H9 (cell line): ENCODE data around the gene TPD52L1. TPM values are rescaled to one million over a fixed set of nuclear protein-coding genes. Genes with fewer than 3 reads are reported as not detected.

Source experiments
- DNase-seq: peaks from one replicate; pipeline ENCODE4 v3.0.0-alpha.2; 2017
- H2AFZ ChIP-seq: one replicate; pipeline ENCODE4 v1.6.1; 2013; ENCODE audit warnings: mild to moderate bottlenecking, low read length, control low read depth, moderate library complexity
- H2AK5ac ChIP-seq: 2 replicates; pipeline ENCODE4 v1.6.1; 2013; ENCODE audit warnings: low read length, control low read depth, mixed read lengths; ENCODE audit not compliant: insufficient read length
- H2BK120ac ChIP-seq: one replicate; pipeline ENCODE4 v1.6.1; 2013; ENCODE audit warnings: low read depth, mild to moderate bottlenecking, low read length, control low read depth, inconsistent platforms; ENCODE audit not compliant: poor library complexity, severe bottlenecking
- H2BK12ac ChIP-seq: 2 replicates; pipeline ENCODE4 v1.6.1; 2013; ENCODE audit warnings: low read length, control low read depth, mixed read lengths, low read depth; ENCODE audit not compliant: insufficient read length
- H2BK15ac ChIP-seq: 2 replicates; pipeline ENCODE4 v1.6.1; 2013; ENCODE audit warnings: low read depth, low read length, control low read depth
- H2BK20ac ChIP-seq: one replicate; pipeline ENCODE4 v1.6.1; 2013; ENCODE audit warnings: low read depth, mild to moderate bottlenecking, low read length, control low read depth, inconsistent platforms; ENCODE audit not compliant: poor library complexity, severe bottlenecking
- H2BK5ac ChIP-seq: 2 replicates; pipeline ENCODE4 v1.6.1; 2013; ENCODE audit warnings: low read length, control low read depth, mixed read lengths; ENCODE audit not compliant: insufficient read length
- H3K14ac ChIP-seq: 2 replicates; pipeline ENCODE4 v1.6.1; 2013; ENCODE audit warnings: low read length, control low read depth; ENCODE audit not compliant: insufficient read depth
- H3K18ac ChIP-seq: 2 replicates; pipeline ENCODE4 v1.6.1; 2013; ENCODE audit warnings: low read depth, mild to moderate bottlenecking, mixed read lengths, low read length, control low read depth; ENCODE audit not compliant: insufficient read length
- H3K23ac ChIP-seq: 2 replicates; pipeline ENCODE4 v1.6.1; 2013; ENCODE audit warnings: low read length, control low read depth, mixed read lengths, low read depth; ENCODE audit not compliant: insufficient read length
- H3K23me2 ChIP-seq: 2 replicates; pipeline ENCODE4 v1.6.1; 2013; ENCODE audit warnings: low read depth, mild to moderate bottlenecking, mixed read lengths, low read length, control low read depth; ENCODE audit not compliant: insufficient read length, poor library complexity, severe bottlenecking
- H3K27ac ChIP-seq: 2 replicates; pipeline ENCODE4 v1.5.1; 2013; ENCODE audit warnings: low read length, control low read depth, mixed read lengths, low read depth; ENCODE audit not compliant: insufficient read length
- H3K27me3 ChIP-seq: 2 replicates; pipeline ENCODE4 v1.6.1; 2013; ENCODE audit warnings: low read length, control low read depth, inconsistent platforms; ENCODE audit not compliant: insufficient read depth
- H3K4ac ChIP-seq: 2 replicates; pipeline ENCODE4 v1.6.1; 2013; ENCODE audit warnings: low read depth, mild to moderate bottlenecking, control low read depth, inconsistent platforms, low read length, moderate library complexity
- H3K4me1 ChIP-seq: 2 replicates; pipeline ENCODE4 v1.6.1; 2013; ENCODE audit warnings: low read length, control low read depth, inconsistent platforms; ENCODE audit not compliant: insufficient read depth
- H3K4me2 ChIP-seq: 2 replicates; pipeline ENCODE4 v1.6.1; 2013; ENCODE audit warnings: low read length, control low read depth, mixed read lengths; ENCODE audit not compliant: insufficient read length, insufficient read depth
- H3K56ac ChIP-seq: 2 replicates; pipeline ENCODE4 v1.6.1; 2013; ENCODE audit warnings: low read depth, mild to moderate bottlenecking, mixed read lengths, low read length, control low read depth; ENCODE audit not compliant: insufficient read length
- H3K79me1 ChIP-seq: 2 replicates; pipeline ENCODE4 v1.6.1; 2013; ENCODE audit warnings: low read depth, mild to moderate bottlenecking, moderate library complexity, low read length, control low read depth, inconsistent platforms; ENCODE audit not compliant: insufficient read depth, poor library complexity, severe bottlenecking
- H3K79me2 ChIP-seq: 2 replicates; pipeline ENCODE4 v1.6.1; 2013; ENCODE audit warnings: low read length, control low read depth, inconsistent platforms; ENCODE audit not compliant: insufficient read depth
- H3K9ac ChIP-seq: 2 replicates; pipeline ENCODE4 v1.6.1; 2013; ENCODE audit warnings: low read length, control low read depth, mixed read lengths; ENCODE audit not compliant: insufficient read length; ENCODE audit errors: extremely low read depth
- H3K9me3 ChIP-seq: one replicate; pipeline ENCODE4 v1.6.1; 2013; ENCODE audit warnings: low read depth, low read length, inconsistent platforms; ENCODE audit not compliant: control insufficient read depth
- H3T11ph ChIP-seq: one replicate; pipeline ENCODE4 v1.6.1; 2013; ENCODE audit warnings: mild to moderate bottlenecking, low read length, control low read depth, inconsistent platforms
- H4K20me1 ChIP-seq: one replicate; pipeline ENCODE4 v1.6.1; 2013; ENCODE audit not compliant: control insufficient read depth, insufficient read length, insufficient read depth
- H4K5ac ChIP-seq: 2 replicates; pipeline ENCODE4 v1.6.1; 2013; ENCODE audit warnings: low read depth, mild to moderate bottlenecking, mixed read lengths, low read length, control low read depth; ENCODE audit not compliant: insufficient read length
- H4K8ac ChIP-seq: replicated peaks from 2 replicates; pipeline ENCODE4 v1.6.1; 2013; ENCODE audit warnings: low read length, control low read depth, mixed read lengths, low read depth; ENCODE audit not compliant: insufficient read length
- H4K91ac ChIP-seq: 2 replicates; pipeline ENCODE4 v1.6.1; 2013; ENCODE audit warnings: low read depth, mild to moderate bottlenecking, moderate library complexity, mixed read lengths, low read length, control low read depth; ENCODE audit not compliant: insufficient read length
- H3K27ac Mint-ChIP-seq, 3 experiments: 2 replicates in 2 of 3; 3 replicates in 1 of 3; pipeline ENCODE4 v1.8.0; 2020 to 2021; ENCODE audit warnings: mixed read lengths in 3 of 3, mild to moderate bottlenecking in 1 of 3, moderate library complexity in 1 of 3
- H3K27me3 Mint-ChIP-seq: 2 replicates; pipeline ENCODE4 v1.8.0; 2021; ENCODE audit warnings: low read depth, mild to moderate bottlenecking, moderate library complexity, mixed read lengths
- H3K36me3 Mint-ChIP-seq, 3 experiments: 2 replicates in 2 of 3; 3 replicates in 1 of 3; pipeline ENCODE4 v1.8.0; 2020 to 2021; ENCODE audit warnings: low read depth in 3 of 3, mixed read lengths in 3 of 3; ENCODE audit not compliant: insufficient read depth in 1 of 3
- H3K4me1 Mint-ChIP-seq, 2 experiments: 2 replicates each; pipeline ENCODE4 v1.8.0; 2020; ENCODE audit warnings: mixed read lengths in 2 of 2
- H3K4me3 Mint-ChIP-seq, 2 experiments: 2 replicates in 1 of 2; 3 replicates in 1 of 2; pipeline ENCODE4 v1.8.0; 2020 to 2021; ENCODE audit warnings: mild to moderate bottlenecking in 2 of 2, mixed read lengths in 2 of 2, moderate library complexity in 1 of 2
- H3K9me3 Mint-ChIP-seq, 2 experiments: 2 replicates in 1 of 2; 3 replicates in 1 of 2; pipeline ENCODE4 v1.8.0; 2020; ENCODE audit warnings: mild to moderate bottlenecking in 2 of 2, mixed read lengths in 2 of 2, moderate library complexity in 1 of 2
- WGBS: extraction: QIAGEN DNeasy Blood & Tissue Kit; methylation state at CpG from one replicate; pipeline ENCODE4 v1.1.7; 2013; ENCODE audit warnings: missing lambda C conversion rate, low lambda C conversion rate, mixed read lengths; ENCODE audit not compliant: insufficient read length; ENCODE audit errors: extremely low coverage; 5-methylcytosine and 5-hydroxymethylcytosine counted together
- total RNA-seq: library from RNA; stranded (reverse); gene quantifications from 2 replicates; pipeline ENCODE4 v1.2.1, GENCODE V29; 2021
- TF ChIP-seq, protein P1 (sequence below): fragments of 200-600 bp; sonication (generic); conservative IDR thresholded peaks from 3 replicates; pipeline ENCODE4 v1.8.0; 2021; ENCODE audit warnings: antibody characterized with exemption, mild to moderate bottlenecking

Gene TPD52L1
- total RNA-seq, 1 experiment from 2014 or later, result 6.6 TPM

DNA sequence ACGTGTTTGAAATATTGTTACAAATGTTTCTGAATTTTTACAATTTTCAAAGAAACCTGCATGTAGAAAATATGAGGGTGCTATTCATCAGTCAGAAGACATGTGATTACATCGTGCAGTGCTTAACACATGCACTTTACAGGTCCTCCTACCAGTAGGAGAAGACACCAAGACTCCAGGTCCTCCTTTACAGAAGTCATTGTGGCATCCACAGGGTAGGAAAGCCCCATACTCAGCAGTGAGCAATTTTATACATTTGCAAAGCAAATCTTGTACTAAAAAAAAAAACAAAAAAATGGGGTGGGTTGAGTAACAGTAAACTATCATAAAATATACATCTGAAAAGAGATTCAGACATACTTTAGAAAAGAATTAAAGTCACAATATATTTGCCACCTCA, 14.0 kb downstream of the TPD52L1 start:
- DNase-seq, result no peak
- Histone ChIP-seq H2AK5ac (no peak overlapping the region), H3K4me2 (no peak overlapping the region), H2BK5ac (no peak overlapping the region), H3K27me3 (no peaks in the 10 kb centered on the region), H4K91ac (no peak overlapping the region), H3K56ac (no peak overlapping the region), H2BK15ac (no peak overlapping the region), H2BK12ac (no peak overlapping the region), H3K14ac (no peak overlapping the region), H2AFZ (no peak overlapping the region), H2BK120ac (no peak overlapping the region), H3K4me1 (no peaks in the 10 kb centered on the region), H4K8ac (no peak overlapping the region), H3K27ac (no peak overlapping the region), H3K23me2 (no peaks in the 10 kb centered on the region), H3K79me1 (no peaks in the 10 kb centered on the region), H4K20me1 (no peaks in the 10 kb centered on the region), H3K4ac (no peak overlapping the region), H3K79me2 (no peaks in the 10 kb centered on the region), H4K5ac (no peak overlapping the region), H3K9me3 (no peaks in the 10 kb centered on the region), H3K23ac (no peak overlapping the region), H3K18ac (no peak overlapping the region), H3T11ph (no peak overlapping the region), H3K9ac (no peak overlapping the region), H2BK20ac (no peak overlapping the region)
- WGBS, result no CpG with 5 or more reads among the region's 2 CpGs
- peaks cover 0 to 3% of the 10 kb centered on the region in 2 experiments; a peak in 2 of 5 replicates for H3K9me3 Mint-ChIP-seq
- no peaks in the 10 kb centered on the region for H3K27me3 Mint-ChIP-seq
- TF ChIP-seq, protein P1, sequence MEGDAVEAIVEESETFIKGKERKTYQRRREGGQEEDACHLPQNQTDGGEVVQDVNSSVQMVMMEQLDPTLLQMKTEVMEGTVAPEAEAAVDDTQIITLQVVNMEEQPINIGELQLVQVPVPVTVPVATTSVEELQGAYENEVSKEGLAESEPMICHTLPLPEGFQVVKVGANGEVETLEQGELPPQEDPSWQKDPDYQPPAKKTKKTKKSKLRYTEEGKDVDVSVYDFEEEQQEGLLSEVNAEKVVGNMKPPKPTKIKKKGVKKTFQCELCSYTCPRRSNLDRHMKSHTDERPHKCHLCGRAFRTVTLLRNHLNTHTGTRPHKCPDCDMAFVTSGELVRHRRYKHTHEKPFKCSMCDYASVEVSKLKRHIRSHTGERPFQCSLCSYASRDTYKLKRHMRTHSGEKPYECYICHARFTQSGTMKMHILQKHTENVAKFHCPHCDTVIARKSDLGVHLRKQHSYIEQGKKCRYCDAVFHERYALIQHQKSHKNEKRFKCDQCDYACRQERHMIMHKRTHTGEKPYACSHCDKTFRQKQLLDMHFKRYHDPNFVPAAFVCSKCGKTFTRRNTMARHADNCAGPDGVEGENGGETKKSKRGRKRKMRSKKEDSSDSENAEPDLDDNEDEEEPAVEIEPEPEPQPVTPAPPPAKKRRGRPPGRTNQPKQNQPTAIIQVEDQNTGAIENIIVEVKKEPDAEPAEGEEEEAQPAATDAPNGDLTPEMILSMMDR, result no peak
- no peaks in the 10 kb centered on the region for H3K4me1 Mint-ChIP-seq
- H3K36me3 Mint-ChIP-seq, result no peaks in the 10 kb centered on the region
- no peak overlapping the region for H3K4me3 Mint-ChIP-seq
- H3K27ac Mint-ChIP-seq, result no peak overlapping the region
